ENCODE results near the gene GRID1.
"Not testable (repeated sequence)": the region's sequence is repeated elsewhere in the genome, so short reads cannot be mapped to it uniquely, and the experiment has no call there.

The GRID1 gene

GRCh38 chr10:86051586-86051985, 315.0 kb downstream of the GRID1 start:
- no peak for DNase-seq (ENCODE audit: low read depth in 1 of 2, low spot score in 1 of 2)

- DNase-seq (ENCODE audit: low read depth in 1 of 2, low spot score in 1 of 2): no peak
These were observed 317.2 kb downstream of the GRID1 start for GRCh38 chr10:86049442-86049841.

- no peak for DNase-seq (ENCODE audit: low read depth in 1 of 2, low spot score in 1 of 2)
These were observed 317.6 kb downstream of the GRID1 start for GRCh38 chr10:86048973-86049372.

- DNase-seq (ENCODE audit: low read depth in 1 of 2, low spot score in 1 of 2): no peak
These were observed 318.0 kb downstream of the GRID1 start for GRCh38 chr10:86048571-86048970.

GRCh38 chr10:86047588-86047987, 319.0 kb downstream of the GRID1 start:
- peak in 1 of 2 donors; percentile 30 for DNase-seq (ENCODE audit: low read depth in 1 of 2, low spot score in 1 of 2)

GRCh38 chr10:86046845-86047460, 319.6 kb downstream of the GRID1 start:
- DNase-seq (ENCODE audit: low read depth in 1 of 2, low spot score in 1 of 2): peak in 1 of 2 donors; percentile 15

GRCh38 chr10:86045896-86046295, 320.7 kb downstream of the GRID1 start:
- no peak for DNase-seq (ENCODE audit: low read depth in 1 of 2, low spot score in 1 of 2)

- no peak for DNase-seq (ENCODE audit: low read depth in 1 of 2, low spot score in 1 of 2)
These were observed 322.6 kb downstream of the GRID1 start for GRCh38 chr10:86044029-86044428.

GRCh38 chr10:86043236-86043635, 323.4 kb downstream of the GRID1 start:
- no peak for DNase-seq (ENCODE audit: low read depth in 1 of 2, low spot score in 1 of 2)

GRCh38 chr10:86042161-86042560, 324.4 kb downstream of the GRID1 start:
- DNase-seq (ENCODE audit: low read depth in 1 of 2, low spot score in 1 of 2): no peak

GRCh38 chr10:86041116-86041515, 325.5 kb downstream of the GRID1 start:
- DNase-seq (ENCODE audit: low read depth in 1 of 2, low spot score in 1 of 2): no peak

GRCh38 chr10:86038371-86038770, 328.2 kb downstream of the GRID1 start:
- no peak for DNase-seq (ENCODE audit: low read depth in 1 of 2, low spot score in 1 of 2)

GRCh38 chr10:86037096-86037495, 329.5 kb downstream of the GRID1 start:
- DNase-seq (ENCODE audit: low read depth in 1 of 2, low spot score in 1 of 2): no peak

- DNase-seq (ENCODE audit: low read depth in 1 of 2, low spot score in 1 of 2): no peak
These were observed 330.1 kb downstream of the GRID1 start for GRCh38 chr10:86036544-86036831.

- no peak for DNase-seq (ENCODE audit: low read depth in 1 of 2, low spot score in 1 of 2)
These were observed 330.6 kb downstream of the GRID1 start for GRCh38 chr10:86035791-86036543.

- no peak for DNase-seq (ENCODE audit: low read depth in 1 of 2, low spot score in 1 of 2)
These were observed 331.9 kb downstream of the GRID1 start for GRCh38 chr10:86034710-86035109.

- DNase-seq (ENCODE audit: low read depth in 1 of 2, low spot score in 1 of 2): no peak
These were observed 333.0 kb downstream of the GRID1 start for GRCh38 chr10:86033581-86033980.

- DNase-seq (ENCODE audit: low read depth in 1 of 2, low spot score in 1 of 2): not testable (repeated sequence)
These were observed 334.5 kb downstream of the GRID1 start for GRCh38 chr10:86032087-86032486.

GRCh38 chr10:86030312-86030711, 336.3 kb downstream of the GRID1 start:
- DNase-seq (ENCODE audit: low read depth in 1 of 2, low spot score in 1 of 2): no peak

GRCh38 chr10:86027346-86027745, 339.2 kb downstream of the GRID1 start:
- DNase-seq (ENCODE audit: low read depth in 1 of 2, low spot score in 1 of 2): no peak

- no peak for DNase-seq (ENCODE audit: low read depth in 1 of 2, low spot score in 1 of 2)
These were observed 341.1 kb downstream of the GRID1 start for GRCh38 chr10:86025509-86025908.

GRCh38 chr10:86024281-86025041, 342.1 kb downstream of the GRID1 start:
- no peak for DNase-seq (ENCODE audit: low read depth in 1 of 2, low spot score in 1 of 2)
